HEK293 (cell line): ENCODE results near the gene RILPL1.
"Not testable (repeated sequence)": the region's sequence is repeated elsewhere in the genome, so short reads cannot be mapped to it uniquely, and the experiment has no call there.

Source experiments
- CTCF ChIA-PET: fragments of 350-600 bp; formaldehyde crosslinking; extraction: SDS; loops from one replicate; lab custom pipeline; 2021; ENCODE audit warnings: antibody characterized with exemption; lab: Yijun Ruan, JAX
- POLR2A ChIA-PET: fragments of 300-600 bp; formaldehyde crosslinking; extraction: SDS; loops from one replicate; lab custom pipeline; 2020; ENCODE audit warnings: antibody characterized with exemption, inconsistent platforms; lab: Yijun Ruan, JAX
- H3K27ac ChIP-seq: fragments of 200-500 bp; sonication (Bioruptor generic); 2 replicates; pipeline ENCODE4 v1.5.1; 2014; ENCODE audit warnings: low read depth, low read length, control low read depth, inconsistent platforms; ENCODE audit errors: extremely low read depth
- H3K36me3 ChIP-seq, 2 experiments: fragments of 200-500 bp in 1 of 2; sonication (Bioruptor generic) in 1 of 2; 1 replicate in 1 of 2; 2 replicates in 1 of 2; pipeline ENCODE4 v1.5.1; 2014 to 2017; ENCODE audit warnings: inconsistent platforms in 2 of 2, low read length in 2 of 2; ENCODE audit not compliant: control insufficient read depth in 2 of 2, insufficient read depth in 1 of 2
- H3K4me1 ChIP-seq: fragments of 200-500 bp; sonication (Bioruptor generic); 2 replicates; pipeline ENCODE4 v1.5.1; 2014; ENCODE audit warnings: mild to moderate bottlenecking, low read length, inconsistent platforms; ENCODE audit not compliant: control insufficient read depth, insufficient read depth
- H3K4me3 ChIP-seq: 2 replicates; pipeline ENCODE4 v1.5.1; 2011; ENCODE audit warnings: low read depth, mild to moderate bottlenecking, control low read depth, low read length, moderate library complexity
- H3K9me3 ChIP-seq: fragments of 200-500 bp; sonication (Bioruptor generic); 2 replicates; pipeline ENCODE4 v1.5.1; 2014; ENCODE audit warnings: low read depth, low read length, inconsistent platforms; ENCODE audit not compliant: control insufficient read depth, insufficient read depth
- BCL11B ChIP-seq: fragments of 450-650 bp; formaldehyde crosslinking; IDR thresholded peaks from 2 replicates; pipeline ENCODE4 v1.5.1; 2016; ENCODE audit warnings: low read depth, missing biosample characterization, missing genetic modification characterization
- GLIS2 ChIP-seq: fragments of 450-650 bp; formaldehyde crosslinking; IDR thresholded peaks from 2 replicates; pipeline ENCODE4 v1.5.1; 2016; ENCODE audit warnings: missing biosample characterization, missing genetic modification characterization
- HOXD13 ChIP-seq: sonication (generic); formaldehyde crosslinking; IDR thresholded peaks from 2 replicates; pipeline ENCODE4 v1.8.0; 2022; ENCODE audit warnings: missing genetic modification reagents, borderline replicate concordance
- KLF8 ChIP-seq: fragments of 450-650 bp; formaldehyde crosslinking; IDR thresholded peaks from 2 replicates; pipeline ENCODE4 v1.5.1; 2016; ENCODE audit warnings: missing biosample characterization, missing genetic modification characterization
- REPIN1 ChIP-seq: fragments of 450-650 bp; formaldehyde crosslinking; IDR thresholded peaks from 2 replicates; pipeline ENCODE4 v1.5.1; 2017; ENCODE audit warnings: missing biosample characterization, missing genetic modification characterization, low read depth
- SETDB1 ChIP-seq: IDR thresholded peaks from one replicate; pipeline ENCODE4 v1.6.1; 2017; ENCODE audit warnings: mild to moderate bottlenecking, low read length, moderate library complexity, mixed read lengths; ENCODE audit not compliant: insufficient read length
- ZBTB8A ChIP-seq: fragments of 450-650 bp; formaldehyde crosslinking; IDR thresholded peaks from 2 replicates; pipeline ENCODE4 v1.5.1; 2016; ENCODE audit warnings: missing biosample characterization, missing genetic modification characterization
- ZIC2 ChIP-seq: fragments of 450-650 bp; formaldehyde crosslinking; IDR thresholded peaks from 2 replicates; pipeline ENCODE4 v1.5.1; 2016; ENCODE audit warnings: missing biosample characterization, missing genetic modification characterization
- ZNF132 ChIP-seq: fragments of 450-650 bp; formaldehyde crosslinking; IDR thresholded peaks from 2 replicates; pipeline ENCODE4 v1.5.1; 2017; ENCODE audit warnings: missing biosample characterization, missing genetic modification characterization, borderline replicate concordance
- ZNF175 ChIP-seq: fragments of 450-650 bp; formaldehyde crosslinking; IDR thresholded peaks from 2 replicates; pipeline ENCODE4 v1.5.1; 2016; ENCODE audit warnings: missing biosample characterization, missing genetic modification characterization
- ZNF221 ChIP-seq: fragments of 450-650 bp; formaldehyde crosslinking; IDR thresholded peaks from 2 replicates; pipeline ENCODE4 v1.5.1; 2017; ENCODE audit warnings: missing biosample characterization, missing genetic modification characterization, borderline replicate concordance
- ZNF292 ChIP-seq: fragments of 450-650 bp; formaldehyde crosslinking; IDR thresholded peaks from 2 replicates; pipeline ENCODE4 v1.5.1; 2016; ENCODE audit warnings: low read depth, missing biosample characterization, missing genetic modification characterization, borderline replicate concordance
- ZNF394 ChIP-seq: fragments of 450-650 bp; formaldehyde crosslinking; IDR thresholded peaks from 2 replicates; pipeline ENCODE4 v1.5.1; 2016; ENCODE audit warnings: missing biosample characterization, missing genetic modification characterization, mild to moderate bottlenecking, moderate library complexity, borderline replicate concordance
- ZNF549 ChIP-seq: fragments of 450-650 bp; IDR thresholded peaks from 2 replicates; pipeline ENCODE4 v1.5.1; 2018; ENCODE audit warnings: missing biosample characterization, missing genetic modification characterization, mild to moderate bottlenecking, inconsistent platforms, moderate library complexity
- TF ChIP-seq, protein P1 (sequence below): fragments of 450-650 bp; formaldehyde crosslinking; IDR thresholded peaks from 2 replicates; pipeline ENCODE4 v1.5.1; 2017; ENCODE audit warnings: missing biosample characterization, mild to moderate bottlenecking, missing genetic modification characterization, moderate library complexity
- TF ChIP-seq, protein P2 (sequence below): fragments of 450-650 bp; formaldehyde crosslinking; IDR thresholded peaks from 2 replicates; pipeline ENCODE4 v1.5.1; 2016; ENCODE audit warnings: missing biosample characterization, missing genetic modification characterization, low read depth
- TF ChIP-seq, protein P3 (sequence below): fragments of 450-650 bp; formaldehyde crosslinking; IDR thresholded peaks from 2 replicates; pipeline ENCODE4 v1.5.1; 2017; ENCODE audit warnings: missing biosample characterization, missing genetic modification characterization
- TF ChIP-seq, protein P4 (sequence below): fragments of 450-650 bp; formaldehyde crosslinking; IDR thresholded peaks from 2 replicates; pipeline ENCODE4 v1.5.1; 2016; ENCODE audit warnings: missing biosample characterization, missing genetic modification characterization
- TF ChIP-seq, protein P5 (sequence below): fragments of 450-650 bp; formaldehyde crosslinking; IDR thresholded peaks from 2 replicates; pipeline ENCODE4 v1.5.1; 2016; ENCODE audit warnings: missing biosample characterization, missing genetic modification characterization

The RILPL1 gene

DNA sequence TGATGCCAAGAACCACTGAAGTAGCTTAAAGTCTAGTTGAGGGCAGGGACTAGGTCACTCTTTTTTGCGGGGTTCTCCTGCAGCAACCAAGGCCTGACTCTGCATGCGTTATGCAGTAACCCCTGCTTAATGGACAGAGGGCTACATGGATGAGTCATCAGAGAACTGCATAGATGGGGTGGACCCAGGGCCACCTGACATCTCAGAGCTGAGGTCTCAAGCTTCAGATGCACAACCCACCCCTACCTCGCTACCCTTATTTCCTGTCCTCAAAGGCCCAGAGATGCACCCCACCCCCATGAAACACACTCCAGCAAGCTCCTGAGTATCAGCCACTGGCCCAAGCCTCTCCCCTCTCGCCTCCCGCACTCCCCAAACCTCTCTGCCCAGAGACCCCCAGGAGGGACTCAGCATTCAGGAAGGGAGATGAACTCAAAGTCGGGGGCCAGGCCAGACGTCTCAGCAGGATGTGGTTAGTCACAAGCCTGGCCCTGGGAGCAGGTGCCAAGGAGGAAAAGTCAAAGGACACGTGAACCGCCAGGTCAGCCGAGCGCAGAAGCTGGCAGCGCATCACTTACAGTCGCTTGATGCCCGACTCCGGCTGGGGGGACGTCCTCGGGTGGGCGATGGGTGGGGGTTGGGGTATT, 49.8 kb downstream of the RILPL1 start:
- Histone ChIP-seq H3K27ac (no peak overlapping the region), H3K9me3 (no peaks in the 10 kb centered on the region), H3K36me3 (peaks cover 5 to 47% of the 10 kb centered on the region in 2 experiments; a peak in 2 of 3 replicates), H3K4me3 (no peak overlapping the region), H3K4me1 (no peaks in the 10 kb centered on the region)
- TF ChIP-seq ZNF394 (no peak), ZNF292 (no peak), HOXD13 (no peak), ZNF175 (tag by site-specific recombination) (no peak)
- CTCF ChIA-PET, result interaction anchor here (1.1 kb wide), 1 partner anchor 19 kb away, joined by 4 read pairs; no protein-coding TSS in a partner anchor
- POLR2A ChIA-PET, result interaction anchor here (0.5 kb wide), 1 partner anchor 52 kb away, joined by 4 read pairs; no protein-coding TSS in a partner anchor

DNA sequence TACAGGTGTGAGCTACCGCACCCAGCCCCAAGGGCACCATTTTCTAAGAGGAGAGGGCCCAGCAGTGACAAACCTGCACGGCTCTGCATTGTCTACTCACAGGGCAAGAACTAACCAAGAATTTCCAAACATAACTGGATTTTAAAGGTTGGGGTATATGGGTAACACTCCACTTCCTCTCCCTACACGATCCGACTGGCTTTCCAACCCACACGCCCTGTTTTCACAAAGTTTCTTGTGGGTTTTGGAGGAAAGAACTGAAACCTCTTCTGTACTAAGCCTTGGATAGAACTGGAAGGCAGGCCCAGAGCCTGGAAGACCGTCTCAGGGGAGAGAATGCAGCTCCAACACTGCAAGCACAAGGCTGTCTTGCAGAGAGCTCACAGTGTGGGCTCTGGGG, 50.6 kb downstream of the RILPL1 start:
- ChIA-PET CTCF (interaction anchor here (0.9 to 1.1 kb wide), 2 partner anchors 16 to 19 kb away, joined by 3 to 4 read pairs; no protein-coding TSS in a partner anchor), POLR2A (interaction anchor here (0.5 kb wide), 1 partner anchor 51 kb away, joined by 4 read pairs; no protein-coding TSS in a partner anchor)
- Histone ChIP-seq H3K4me3 (no peak overlapping the region), H3K9me3 (no peaks in the 10 kb centered on the region), H3K4me1 (no peaks in the 10 kb centered on the region), H3K27ac (no peak overlapping the region), H3K36me3 (peaks cover 5 to 50% of the 10 kb centered on the region in 2 experiments; a peak in 2 of 3 replicates)
- TF ChIP-seq, protein P1, sequence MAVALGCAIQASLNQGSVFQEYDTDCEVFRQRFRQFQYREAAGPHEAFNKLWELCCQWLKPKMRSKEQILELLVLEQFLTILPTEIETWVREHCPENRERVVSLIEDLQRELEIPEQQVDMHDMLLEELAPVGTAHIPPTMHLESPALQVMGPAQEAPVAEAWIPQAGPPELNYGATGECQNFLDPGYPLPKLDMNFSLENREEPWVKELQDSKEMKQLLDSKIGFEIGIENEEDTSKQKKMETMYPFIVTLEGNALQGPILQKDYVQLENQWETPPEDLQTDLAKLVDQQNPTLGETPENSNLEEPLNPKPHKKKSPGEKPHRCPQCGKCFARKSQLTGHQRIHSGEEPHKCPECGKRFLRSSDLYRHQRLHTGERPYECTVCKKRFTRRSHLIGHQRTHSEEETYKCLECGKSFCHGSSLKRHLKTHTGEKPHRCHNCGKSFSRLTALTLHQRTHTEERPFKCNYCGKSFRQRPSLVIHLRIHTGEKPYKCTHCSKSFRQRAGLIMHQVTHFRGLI (tag by site-specific recombination), result no peak
- TF ChIP-seq ZBTB8A (tag by site-specific recombination) (no peak), ZNF132 (tag by site-specific recombination) (no peak), ZIC2 (tag by site-specific recombination) (no peak), SETDB1 (no peak), BCL11B (tag by site-specific recombination) (no peak), ZNF221 (tag by site-specific recombination) (no peak), REPIN1 (tag by site-specific recombination) (no peak), GLIS2 (no peak), ZNF549 (no peak), KLF8 (tag by site-specific recombination) (no peak)
- TF ChIP-seq, protein P2, sequence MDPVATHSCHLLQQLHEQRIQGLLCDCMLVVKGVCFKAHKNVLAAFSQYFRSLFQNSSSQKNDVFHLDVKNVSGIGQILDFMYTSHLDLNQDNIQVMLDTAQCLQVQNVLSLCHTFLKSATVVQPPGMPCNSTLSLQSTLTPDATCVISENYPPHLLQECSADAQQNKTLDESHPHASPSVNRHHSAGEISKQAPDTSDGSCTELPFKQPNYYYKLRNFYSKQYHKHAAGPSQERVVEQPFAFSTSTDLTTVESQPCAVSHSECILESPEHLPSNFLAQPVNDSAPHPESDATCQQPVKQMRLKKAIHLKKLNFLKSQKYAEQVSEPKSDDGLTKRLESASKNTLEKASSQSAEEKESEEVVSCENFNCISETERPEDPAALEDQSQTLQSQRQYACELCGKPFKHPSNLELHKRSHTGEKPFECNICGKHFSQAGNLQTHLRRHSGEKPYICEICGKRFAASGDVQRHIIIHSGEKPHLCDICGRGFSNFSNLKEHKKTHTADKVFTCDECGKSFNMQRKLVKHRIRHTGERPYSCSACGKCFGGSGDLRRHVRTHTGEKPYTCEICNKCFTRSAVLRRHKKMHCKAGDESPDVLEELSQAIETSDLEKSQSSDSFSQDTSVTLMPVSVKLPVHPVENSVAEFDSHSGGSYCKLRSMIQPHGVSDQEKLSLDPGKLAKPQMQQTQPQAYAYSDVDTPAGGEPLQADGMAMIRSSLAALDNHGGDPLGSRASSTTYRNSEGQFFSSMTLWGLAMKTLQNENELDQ (tag by site-specific recombination), result no peak
- TF ChIP-seq, protein P3, sequence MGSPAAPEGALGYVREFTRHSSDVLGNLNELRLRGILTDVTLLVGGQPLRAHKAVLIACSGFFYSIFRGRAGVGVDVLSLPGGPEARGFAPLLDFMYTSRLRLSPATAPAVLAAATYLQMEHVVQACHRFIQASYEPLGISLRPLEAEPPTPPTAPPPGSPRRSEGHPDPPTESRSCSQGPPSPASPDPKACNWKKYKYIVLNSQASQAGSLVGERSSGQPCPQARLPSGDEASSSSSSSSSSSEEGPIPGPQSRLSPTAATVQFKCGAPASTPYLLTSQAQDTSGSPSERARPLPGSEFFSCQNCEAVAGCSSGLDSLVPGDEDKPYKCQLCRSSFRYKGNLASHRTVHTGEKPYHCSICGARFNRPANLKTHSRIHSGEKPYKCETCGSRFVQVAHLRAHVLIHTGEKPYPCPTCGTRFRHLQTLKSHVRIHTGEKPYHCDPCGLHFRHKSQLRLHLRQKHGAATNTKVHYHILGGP (tag by site-specific recombination), result no peak
- TF ChIP-seq, protein P4, sequence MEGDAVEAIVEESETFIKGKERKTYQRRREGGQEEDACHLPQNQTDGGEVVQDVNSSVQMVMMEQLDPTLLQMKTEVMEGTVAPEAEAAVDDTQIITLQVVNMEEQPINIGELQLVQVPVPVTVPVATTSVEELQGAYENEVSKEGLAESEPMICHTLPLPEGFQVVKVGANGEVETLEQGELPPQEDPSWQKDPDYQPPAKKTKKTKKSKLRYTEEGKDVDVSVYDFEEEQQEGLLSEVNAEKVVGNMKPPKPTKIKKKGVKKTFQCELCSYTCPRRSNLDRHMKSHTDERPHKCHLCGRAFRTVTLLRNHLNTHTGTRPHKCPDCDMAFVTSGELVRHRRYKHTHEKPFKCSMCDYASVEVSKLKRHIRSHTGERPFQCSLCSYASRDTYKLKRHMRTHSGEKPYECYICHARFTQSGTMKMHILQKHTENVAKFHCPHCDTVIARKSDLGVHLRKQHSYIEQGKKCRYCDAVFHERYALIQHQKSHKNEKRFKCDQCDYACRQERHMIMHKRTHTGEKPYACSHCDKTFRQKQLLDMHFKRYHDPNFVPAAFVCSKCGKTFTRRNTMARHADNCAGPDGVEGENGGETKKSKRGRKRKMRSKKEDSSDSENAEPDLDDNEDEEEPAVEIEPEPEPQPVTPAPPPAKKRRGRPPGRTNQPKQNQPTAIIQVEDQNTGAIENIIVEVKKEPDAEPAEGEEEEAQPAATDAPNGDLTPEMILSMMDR (tag by site-specific recombination), result no peak
- TF ChIP-seq, protein P5, sequence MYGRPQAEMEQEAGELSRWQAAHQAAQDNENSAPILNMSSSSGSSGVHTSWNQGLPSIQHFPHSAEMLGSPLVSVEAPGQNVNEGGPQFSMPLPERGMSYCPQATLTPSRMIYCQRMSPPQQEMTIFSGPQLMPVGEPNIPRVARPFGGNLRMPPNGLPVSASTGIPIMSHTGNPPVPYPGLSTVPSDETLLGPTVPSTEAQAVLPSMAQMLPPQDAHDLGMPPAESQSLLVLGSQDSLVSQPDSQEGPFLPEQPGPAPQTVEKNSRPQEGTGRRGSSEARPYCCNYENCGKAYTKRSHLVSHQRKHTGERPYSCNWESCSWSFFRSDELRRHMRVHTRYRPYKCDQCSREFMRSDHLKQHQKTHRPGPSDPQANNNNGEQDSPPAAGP (tag by site-specific recombination), result no peak

DNA sequence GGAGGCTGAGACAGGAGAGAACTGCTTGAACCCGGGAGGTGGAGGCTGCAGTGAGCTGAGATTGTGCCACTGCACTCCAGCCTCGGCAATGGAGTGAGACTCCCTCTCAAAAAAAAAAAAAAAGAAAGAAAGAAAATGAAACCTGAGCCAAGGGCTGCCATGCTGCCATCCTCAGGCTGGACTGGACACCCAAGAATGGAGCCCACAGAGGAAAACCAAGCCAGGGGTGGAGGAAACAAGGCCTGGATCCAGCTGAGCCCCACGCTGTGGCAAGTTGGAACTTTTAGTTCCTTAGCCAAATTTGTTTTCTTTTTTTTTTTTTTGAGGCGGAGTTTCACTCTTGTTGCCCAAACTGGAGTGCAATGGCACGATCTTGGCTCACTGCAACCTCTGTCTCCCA, 52.3 kb downstream of the RILPL1 start:
- H3K4me1 ChIP-seq, H3K9me3 ChIP-seq, H3K27ac ChIP-seq, POLR2A ChIA-PET, H3K4me3 ChIP-seq, CTCF ChIA-PET: not testable (repeated sequence)
- peaks cover 5 to 61% of the 10 kb centered on the region in 2 experiments; a peak in 2 of 3 replicates for H3K36me3 ChIP-seq
